ENCODE data around the gene ADAM22. TPM values are rescaled to one million over a fixed set of nuclear protein-coding genes. Genes with fewer than 3 reads are reported as not detected.

The ADAM22 gene
- total and polyA plus RNA-seq, 3 donors from 2014 or later = 2.9 to 4.4 (median 4.4) TPM

GRCh38 chr7:88115258-88115796 is 181.3 kb downstream of the ADAM22 start:
- Histone ChIP-seq H3K9me3 (no peaks in the 10 kb centered on the region), H3K27ac (no peak overlapping the region), H3K36me3 (ENCODE audit: low read depth, missing control alignments) (no peaks in the 10 kb centered on the region), H3K27me3 (no peaks in the 10 kb centered on the region), H3K4me3 (no peak overlapping the region), H3K4me1 (no peaks in the 10 kb centered on the region)
- TF ChIP-seq CTCF (IDR thresholded peaks at IDR 0.05) (no peak), POLR2A (IDR thresholded peaks at IDR 0.05) (no peak)
- no peak for DNase-seq
- intact Hi-C loops (cut with DNase I; ENCODE audit: low total_unique reads) = no loop called here

- TF ChIP-seq POLR2A (IDR thresholded peaks at IDR 0.05) (no peak), CTCF (IDR thresholded peaks at IDR 0.05) (no peak)
- Histone ChIP-seq H3K27me3 (no peaks in the 10 kb centered on the region), H3K27ac (no peak overlapping the region), H3K4me1 (no peaks in the 10 kb centered on the region), H3K36me3 (ENCODE audit: low read depth, missing control alignments) (no peaks in the 10 kb centered on the region), H3K4me3 (no peak overlapping the region), H3K9me3 (no peaks in the 10 kb centered on the region)
- intact Hi-C loops (cut with DNase I; ENCODE audit: low total_unique reads) = no loop called here
- WGBS, 2 donors = 87 to 88% methylated on average over 2 of the region's 2 CpGs
- no peak for DNase-seq
These were observed 181.8 kb downstream of the ADAM22 start for GRCh38 chr7:88115816-88116215.

DNA sequence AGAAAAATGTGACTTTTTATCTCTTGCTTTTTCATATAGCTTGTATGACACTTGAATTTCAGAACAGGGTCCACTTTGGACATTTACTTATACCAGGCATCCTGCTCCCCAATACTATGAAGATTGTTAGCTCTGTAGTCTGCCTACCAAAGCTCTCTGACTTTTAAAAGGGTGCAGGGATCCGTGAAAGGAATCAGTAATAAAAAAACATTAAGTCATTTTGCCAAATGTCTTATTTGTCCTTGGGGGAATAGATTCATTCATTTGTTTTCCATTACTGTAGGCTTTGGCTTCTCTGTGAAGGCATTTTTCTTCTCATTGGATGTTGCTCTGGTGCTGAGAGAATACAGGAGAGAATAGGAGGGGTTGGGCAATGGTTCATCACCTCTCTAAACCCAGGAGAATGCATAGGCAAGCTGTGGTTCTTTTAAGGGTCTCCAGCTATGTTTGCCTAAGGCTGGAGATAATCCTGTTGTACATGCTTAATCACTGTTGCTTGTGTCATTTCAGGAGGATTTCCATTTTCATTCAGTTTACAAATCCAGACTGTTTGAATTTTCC is 182.3 kb downstream of the ADAM22 start:
- H3K36me3 ChIP-seq (ENCODE audit: low read depth, missing control alignments) = no peaks in the 10 kb centered on the region
- no peaks in the 10 kb centered on the region for H3K4me1 ChIP-seq
- intact Hi-C loops (cut with DNase I; ENCODE audit: low total_unique reads) = no loop called here
- no peaks in the 10 kb centered on the region for H3K27me3 ChIP-seq
- DNase-seq = no peak
- H3K4me3 ChIP-seq = no peak overlapping the region
- H3K27ac ChIP-seq = no peak overlapping the region
- TF ChIP-seq POLR2A (IDR thresholded peaks at IDR 0.05) (no peak), CTCF (IDR thresholded peaks at IDR 0.05) (no peak)
- 38 to 50% methylated on average over 1 of the region's 1 CpG for WGBS, 2 donors
- no peaks in the 10 kb centered on the region for H3K9me3 ChIP-seq

DNA sequence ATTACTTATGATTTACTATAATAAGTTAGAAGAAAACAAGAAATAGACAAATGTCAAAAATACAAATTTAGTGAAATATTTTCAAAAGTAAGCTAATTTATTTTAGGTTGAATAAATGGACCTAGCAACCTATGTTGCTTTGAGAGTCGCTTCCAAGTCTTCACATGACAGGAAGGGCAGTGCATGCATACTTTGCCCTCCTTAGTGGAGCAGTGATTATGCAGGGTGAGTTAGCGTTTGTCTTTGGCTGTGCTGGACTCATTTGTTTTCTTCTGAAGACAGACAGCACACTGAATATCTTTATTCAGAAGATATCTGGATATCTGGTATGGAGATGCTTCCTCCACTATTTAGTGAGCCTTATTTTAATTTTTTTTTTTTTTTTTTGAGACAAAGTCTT is 183.3 kb downstream of the ADAM22 start:
- no peak for DNase-seq
- Histone ChIP-seq H3K27me3 (no peaks in the 10 kb centered on the region), H3K27ac (no peak overlapping the region), H3K36me3 (ENCODE audit: low read depth, missing control alignments) (no peaks in the 10 kb centered on the region), H3K4me3 (no peak overlapping the region), H3K4me1 (no peaks in the 10 kb centered on the region), H3K9me3 (no peaks in the 10 kb centered on the region)
- WGBS, 2 donors = 92 to 99% methylated on average over 2 of the region's 2 CpGs
- TF ChIP-seq POLR2A (IDR thresholded peaks at IDR 0.05) (no peak), CTCF (IDR thresholded peaks at IDR 0.05) (no peak)
- intact Hi-C loops (cut with DNase I; ENCODE audit: low total_unique reads) = no loop called here

- no peaks in the 10 kb centered on the region for H3K36me3 ChIP-seq (ENCODE audit: low read depth, missing control alignments)
- intact Hi-C loops (cut with DNase I; ENCODE audit: low total_unique reads) = no loop called here
- 92 to 95% methylated on average over 2 of the region's 2 CpGs for WGBS, 2 donors
These were observed 187.3 kb downstream of the ADAM22 start for GRCh38 chr7:88121335-88121734.

More at GRCh38 chr7:88121335-88121734, 187.3 kb downstream of the ADAM22 start:
- Histone ChIP-seq H3K27me3 (no peaks in the 10 kb centered on the region), H3K9me3 (no peaks in the 10 kb centered on the region), H3K27ac (no peak overlapping the region), H3K4me1 (no peaks in the 10 kb centered on the region), H3K4me3 (no peak overlapping the region)
- no peak for DNase-seq
- TF ChIP-seq CTCF (IDR thresholded peaks at IDR 0.05) (no peak), POLR2A (IDR thresholded peaks at IDR 0.05) (no peak)
